Upper lobe of left lung (tissue), 6 donors: ENCODE data around the gene UBE2C. TPM values are rescaled to one million over a fixed set of nuclear protein-coding genes. Genes with fewer than 3 reads are reported as not detected.

ENCODE experiments used
- ATAC-seq, 2 donors: fragments of 200-7000 bp; cut with Tn5 transposase; one replicate each; pipeline ENCODE4 v1.9.1; 2022; ENCODE audit warnings: mild to moderate bottlenecking in 2 of 2, moderate library complexity in 2 of 2; ENCODE audit not compliant: low FRiP score in 2 of 2
- DNase-seq, 2 donors: peaks; one replicate each; pipeline ENCODE4 v3.0.0-alpha.2; 2019 to 2020
- H3K27ac ChIP-seq, 4 donors: fragments of 200-600 bp; sonication (generic); one replicate each; pipeline ENCODE4 v1.5.1; 2016 to 2019
- H3K27me3 ChIP-seq, 4 donors: fragments of 200-600 bp; sonication (generic); one replicate each; pipeline ENCODE4 v1.5.1; 2017 to 2019
- H3K36me3 ChIP-seq, 4 donors: fragments of 200-600 bp; sonication (generic); one replicate each; pipeline ENCODE4 v1.5.1; 2016 to 2019
- H3K4me1 ChIP-seq, 4 donors: fragments of 200-600 bp; sonication (generic); one replicate each; pipeline ENCODE4 v1.5.1; 2018 to 2019
- H3K4me3 ChIP-seq, 4 donors: fragments of 200-600 bp; sonication (generic); one replicate each; pipeline ENCODE4 v1.5.1; 2017 to 2019; ENCODE audit warnings: mild to moderate bottlenecking in 2 of 4, moderate library complexity in 1 of 4
- H3K9me3 ChIP-seq, 4 donors: fragments of 200-600 bp; sonication (generic); one replicate each; pipeline ENCODE4 v1.5.1; 2018 to 2019
- CTCF ChIP-seq, 6 experiments: fragments of 450-650 bp in 4 of 6; fragments of 200-600 bp in 2 of 6; sonication (generic) in 2 of 6; IDR thresholded peaks; one replicate each; pipeline ENCODE4 v1.5.1; 2016 to 2019; ENCODE audit warnings: antibody characterized with exemption in 6 of 6
- EP300 ChIP-seq, 4 donors: sonication (generic); formaldehyde crosslinking; IDR thresholded peaks; one replicate each; pipeline ENCODE4 v1.5.1; 2017; ENCODE audit warnings: antibody characterized with exemption in 4 of 4, control low read depth in 2 of 4
- POLR2A ChIP-seq, 4 donors: fragments of 450-650 bp; IDR thresholded peaks; one replicate each; pipeline ENCODE4 v1.5.1; 2016 to 2017; ENCODE audit warnings: antibody characterized with exemption in 4 of 4, mild to moderate bottlenecking in 2 of 4
- POLR2AphosphoS5 ChIP-seq, 2 donors: sonication (generic); formaldehyde crosslinking; IDR thresholded peaks; one replicate each; pipeline ENCODE4 v1.5.1; 2017; ENCODE audit warnings: antibody characterized with exemption in 2 of 2
- WGBS, 2 donors: methylation state at CpG; one replicate each; pipeline ENCODE4 v1.1.5; 2017 to 2018; 5-methylcytosine and 5-hydroxymethylcytosine counted together
- total RNA-seq, 6 donors: library from RNA; depleted of rRNA in 4 of 6; stranded (reverse); fragments of >200 nt in 4 of 6; gene quantifications; one replicate each; pipeline versions ENCODE4 v1.1.0 to v1.2.1, GENCODE V29; 2016 to 2021
- donor health status: DM: no; HTN: no; CAD: no; lungs with moderate emphysema.
- donor health status: DM: no; HTN: yes; CAD: no; lungs with severe emphysema.

The UBE2C gene
- total RNA-seq, 6 donors from 2014 or later = 1.1 to 12.5 (median 3.5) TPM; not detected in 2

- WGBS, 2 donors = 100% methylated on average over 1 of the region's 1 CpG
- Histone ChIP-seq H3K4me1 (peaks cover 13 to 20% (median 15%) of the 10 kb centered on the region in 4 donors), H3K9me3 (no peaks in the 10 kb centered on the region), H3K4me3 (no peak overlapping the region), H3K36me3 (peaks cover 3 to 75% (median 28%) of the 10 kb centered on the region in 4 donors), H3K27ac (no peak overlapping the region), H3K27me3 (no peaks in the 10 kb centered on the region)
- ATAC-seq = no peak
- TF ChIP-seq CTCF (IDR thresholded peaks at IDR 0.05) (no peak), POLR2A (IDR thresholded peaks at IDR 0.05) (no peak), EP300 (IDR thresholded peaks at IDR 0.05) (no peak), POLR2AphosphoS5 (IDR thresholded peaks at IDR 0.05) (no peak)
- DNase-seq = no peak
Measured at GRCh38 chr20:45850926-45851325, 38.5 kb downstream of the UBE2C start.

GRCh38 chr20:45851501-45851900 is 39.1 kb downstream of the UBE2C start:
- DNase-seq (no peak), ATAC-seq (no peak)
- Histone ChIP-seq H3K27me3 (no peaks in the 10 kb centered on the region), H3K36me3 (peaks cover 3 to 70% (median 25%) of the 10 kb centered on the region in 4 donors), H3K27ac (no peak overlapping the region), H3K9me3 (no peaks in the 10 kb centered on the region), H3K4me1 (peaks cover 18 to 25% (median 21%) of the 10 kb centered on the region in 4 donors), H3K4me3 (no peak overlapping the region)
- TF ChIP-seq POLR2A (IDR thresholded peaks at IDR 0.05) (no peak), EP300 (IDR thresholded peaks at IDR 0.05) (no peak), POLR2AphosphoS5 (IDR thresholded peaks at IDR 0.05) (no peak), CTCF (IDR thresholded peaks at IDR 0.05) (no peak)

GRCh38 chr20:45852326-45852725 is 39.9 kb downstream of the UBE2C start:
- no peak for TF ChIP-seq CTCF (IDR thresholded peaks at IDR 0.05)
- no peak for TF ChIP-seq POLR2AphosphoS5 (IDR thresholded peaks at IDR 0.05)
- no peak for TF ChIP-seq EP300 (IDR thresholded peaks at IDR 0.05)
- TF ChIP-seq POLR2A (IDR thresholded peaks at IDR 0.05) = no peak
- H3K36me3 ChIP-seq = peaks cover 0 to 61% (median 21%) of the 10 kb centered on the region in 4 donors
- peaks cover 20 to 27% (median 24%) of the 10 kb centered on the region in 4 donors for H3K4me1 ChIP-seq
- H3K27me3 ChIP-seq = no peaks in the 10 kb centered on the region
- ATAC-seq (no peak), DNase-seq (no peak)
- no peak overlapping the region for H3K27ac ChIP-seq
- no peak overlapping the region for H3K4me3 ChIP-seq
- WGBS, 2 donors = 92 to 100% methylated on average over 6 of the region's 6 CpGs
- no peaks in the 10 kb centered on the region for H3K9me3 ChIP-seq

GRCh38 chr20:45853484-45853883 is 41.0 kb downstream of the UBE2C start:
- Histone ChIP-seq H3K4me3 (no peak overlapping the region), H3K36me3 (peaks cover 0 to 50% (median 13%) of the 10 kb centered on the region in 4 donors), H3K27me3 (no peaks in the 10 kb centered on the region), H3K4me1 (peaks cover 29 to 35% (median 32%) of the 10 kb centered on the region in 4 donors), H3K9me3 (no peaks in the 10 kb centered on the region), H3K27ac (no peak overlapping the region)
- TF ChIP-seq CTCF (IDR thresholded peaks at IDR 0.05) (no peak), POLR2A (IDR thresholded peaks at IDR 0.05) (no peak), POLR2AphosphoS5 (IDR thresholded peaks at IDR 0.05) (no peak), EP300 (IDR thresholded peaks at IDR 0.05) (no peak)
- ATAC-seq = no peak
- 85% methylated on average over 2 of the region's 2 CpGs for WGBS, 2 donors
- no peak for DNase-seq
